NT2/D1 (cell line): ENCODE data around the gene SMIM24.

Experiments used
- SUZ12 ChIP-seq: IDR thresholded peaks from 2 replicates; pipeline ENCODE4 v1.6.1; 2011; ENCODE audit not compliant: insufficient read length, insufficient read depth; ENCODE audit errors: extremely low read depth
- YY1 ChIP-seq: IDR thresholded peaks from 2 replicates; pipeline ENCODE4 v1.6.1; 2011; ENCODE audit not compliant: insufficient read length, insufficient read depth

- TF ChIP-seq YY1 = no peak
- no peak for TF ChIP-seq SUZ12
These were observed 29.3 kb upstream of the SMIM24 start for GRCh38 chr19:3509566-3509989.
